Renal pelvis (tissue), 12 donors: ENCODE measurements around the gene EIF2AK3. TPM values are rescaled to one million over a fixed set of nuclear protein-coding genes. Genes with fewer than 3 reads are reported as not detected.
A peak's percentile ranks its signal among the peaks of the same experiment; 100 is the strongest.
"Not testable (repeated sequence)": the region's sequence is repeated elsewhere in the genome, so short reads cannot be mapped to it uniquely, and the experiment has no call there.

Experiments used
- DNase-seq: peaks from one replicate; pipeline ENCODE4 v3.0.0-alpha.2; 2013
- long read RNA-seq, 16 experiments: transcript quantifications; one replicate each; lab custom pipeline, GENCODE V29; 2026
- polyA plus RNA-seq, 3 donors: library from polyadenylated mRNA; unstranded; fragments of 120-200 nt; gene quantifications; one replicate each; pipeline ENCODE4 v1.2.1, GENCODE V29; 2013; ENCODE audit not compliant: insufficient read length in 3 of 3

The EIF2AK3 gene
- polyA plus RNA-seq, result 10 to 100 TPM; 17.0 to 27.2 (median 26.9) TPM
- long read RNA-seq, donor 1, full-length matches to known transcripts, result 2 of 2 reads
- long read RNA-seq, donor 1, partial matches to known transcripts, result 0 of 2 reads
- long read RNA-seq, donor 1, other reads (novel, unspliced or antisense), result 0 of 2 reads
- long read RNA-seq, donor 2, full-length matches to known transcripts, result 3 of 3 reads
- long read RNA-seq, donor 2, partial matches to known transcripts, result 0 of 3 reads
- long read RNA-seq, donor 2, other reads (novel, unspliced or antisense), result 0 of 3 reads
- long read RNA-seq, donor 3, partial matches to known transcripts, result 0 of 1 reads
- long read RNA-seq, donor 3, other reads (novel, unspliced or antisense), result 0 of 1 reads
- long read RNA-seq, donor 4, full-length matches to known transcripts, result 2 of 2 reads
- long read RNA-seq, donor 4, partial matches to known transcripts, result 0 of 2 reads
- long read RNA-seq, donor 4, other reads (novel, unspliced or antisense), result 0 of 2 reads
- long read RNA-seq, donor 5, result 0 reads
- long read RNA-seq, donor 6, full-length matches to known transcripts, result 1 of 1 reads
- long read RNA-seq, donor 6, partial matches to known transcripts, result 0 of 1 reads
- long read RNA-seq, donor 6, other reads (novel, unspliced or antisense), result 0 of 1 reads
- long read RNA-seq, donor 7, full-length matches to known transcripts, result 2 of 2 reads
- long read RNA-seq, donor 7, partial matches to known transcripts, result 0 of 2 reads
- long read RNA-seq, donor 7, other reads (novel, unspliced or antisense), result 0 of 2 reads
- long read RNA-seq, donor 8, full-length matches to known transcripts, result 1 of 1 reads
- long read RNA-seq, donor 8, partial matches to known transcripts, result 0 of 1 reads
- long read RNA-seq, donor 8, other reads (novel, unspliced or antisense), result 0 of 1 reads
- long read RNA-seq, donor 9, result 0 reads
- long read RNA-seq, donor 10, result 0 reads
- long read RNA-seq, donor 11, full-length matches to known transcripts, result 2 of 2 reads
- long read RNA-seq, donor 11, partial matches to known transcripts, result 0 of 2 reads
- long read RNA-seq, donor 11, other reads (novel, unspliced or antisense), result 0 of 2 reads
- long read RNA-seq, donor 12, full-length matches to known transcripts, result 1 of 1 reads
- long read RNA-seq, donor 12, partial matches to known transcripts, result 0 of 1 reads
- long read RNA-seq, donor 12, other reads (novel, unspliced or antisense), result 0 of 1 reads
- long read RNA-seq, donor 13, full-length matches to known transcripts, result 1 of 1 reads
- long read RNA-seq, donor 13, partial matches to known transcripts, result 0 of 1 reads
- long read RNA-seq, donor 13, other reads (novel, unspliced or antisense), result 0 of 1 reads
- long read RNA-seq, donor 14, result 0 reads
- long read RNA-seq, donor 15, full-length matches to known transcripts, result 1 of 1 reads
- long read RNA-seq, donor 15, partial matches to known transcripts, result 0 of 1 reads
- long read RNA-seq, donor 15, other reads (novel, unspliced or antisense), result 0 of 1 reads
- long read RNA-seq, donor 16, full-length matches to known transcripts, result 2 of 2 reads
- long read RNA-seq, donor 16, partial matches to known transcripts, result 0 of 2 reads
- long read RNA-seq, donor 16, other reads (novel, unspliced or antisense), result 0 of 2 reads

- peak; percentile 100 for DNase-seq
These were observed at the start of gene EIF2AK3 for GRCh38 chr2:88627055-88627855. TSS of gene EIF2AK3 (minus strand) at chr2:88627464. CDS start at chr2:88627274, 190 bp downstream.

- no peak for DNase-seq
These were observed 46.1 kb upstream of the EIF2AK3 start for GRCh38 chr2:88673363-88673762.

GRCh38 chr2:88671786-88672427 is 44.6 kb upstream of the EIF2AK3 start:
- DNase-seq, result peak; percentile 19

GRCh38 chr2:88669482-88670214 is 42.4 kb upstream of the EIF2AK3 start:
- peak; percentile 19 for DNase-seq

GRCh38 chr2:88668862-88669261 is 41.6 kb upstream of the EIF2AK3 start:
- DNase-seq, result no peak

GRCh38 chr2:88667219-88667618 is 40.0 kb upstream of the EIF2AK3 start:
- DNase-seq, result no peak

- no peak for DNase-seq
These were observed 39.3 kb upstream of the EIF2AK3 start for GRCh38 chr2:88666576-88666975.

GRCh38 chr2:88660622-88661021 is 33.4 kb upstream of the EIF2AK3 start:
- no peak for DNase-seq

- peak; percentile 20 for DNase-seq
These were observed 32.3 kb upstream of the EIF2AK3 start for GRCh38 chr2:88659538-88659915.

GRCh38 chr2:88658881-88659537 is 31.7 kb upstream of the EIF2AK3 start:
- DNase-seq, result no peak

- no peak for DNase-seq
These were observed 31.1 kb upstream of the EIF2AK3 start for GRCh38 chr2:88658326-88658725.

GRCh38 chr2:88657131-88657530 is 29.9 kb upstream of the EIF2AK3 start:
- no peak for DNase-seq

GRCh38 chr2:88656690-88657089 is 29.4 kb upstream of the EIF2AK3 start:
- DNase-seq, result no peak

- DNase-seq, result no peak
These were observed 27.4 kb upstream of the EIF2AK3 start for GRCh38 chr2:88654714-88655113.

- DNase-seq, result no peak
These were observed 24.4 kb upstream of the EIF2AK3 start for GRCh38 chr2:88651646-88652045.

- not testable (repeated sequence) for DNase-seq
These were observed 18.1 kb upstream of the EIF2AK3 start for GRCh38 chr2:88645291-88645882.

GRCh38 chr2:88642278-88642677 is 15.0 kb upstream of the EIF2AK3 start:
- DNase-seq, result no peak

GRCh38 chr2:88641330-88641729 is 14.1 kb upstream of the EIF2AK3 start:
- no peak for DNase-seq
